PFSK-1 (cell line): ENCODE data around the gene TPP2.

ENCODE experiments used
- FOXP2 ChIP-seq: optimal IDR thresholded peaks from 2 replicates; pipeline ENCODE3; 2011; ENCODE audit warnings: borderline replicate concordance, control low read depth, inconsistent platforms; ENCODE audit not compliant: insufficient read depth; ENCODE audit errors: extremely low read length, extremely low read depth
- TAF1 ChIP-seq: IDR thresholded peaks from 2 replicates; pipeline ENCODE4 v1.6.1; 2012; ENCODE audit warnings: low read length, control low read depth, borderline replicate concordance; ENCODE audit not compliant: insufficient read depth
- TF ChIP-seq, protein P1 (sequence below), 2 experiments: IDR thresholded peaks; 2 replicates each; pipeline versions ENCODE4 v1.6.1 to v1.8.0; 2011 to 2012; ENCODE audit warnings: low read depth in 2 of 2, low read length in 2 of 2, control low read depth in 1 of 2, inconsistent platforms in 1 of 2, mild to moderate bottlenecking in 1 of 2, moderate library complexity in 1 of 2; ENCODE audit not compliant: insufficient read depth in 1 of 2

DNA sequence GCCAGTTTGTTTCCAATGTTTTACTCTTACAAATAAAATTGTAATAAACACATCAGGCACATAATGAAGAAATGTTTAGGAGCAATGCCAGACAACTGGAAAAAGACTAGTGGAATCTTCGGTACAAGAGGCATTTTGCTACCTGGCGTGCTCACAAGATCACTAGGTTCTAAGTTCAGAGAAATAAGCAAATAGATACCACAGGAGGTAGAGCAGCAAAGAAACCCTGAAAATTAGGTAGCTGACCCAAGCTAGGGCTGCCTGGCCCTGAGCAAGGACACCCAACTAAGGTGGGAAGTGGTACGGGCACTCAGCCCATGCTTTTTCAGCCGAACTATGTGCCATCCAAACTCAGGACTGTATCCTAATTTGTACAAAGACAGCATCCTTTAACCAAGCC lies 32.2 kb upstream of the TPP2 start:
- TF ChIP-seq, protein P1, sequence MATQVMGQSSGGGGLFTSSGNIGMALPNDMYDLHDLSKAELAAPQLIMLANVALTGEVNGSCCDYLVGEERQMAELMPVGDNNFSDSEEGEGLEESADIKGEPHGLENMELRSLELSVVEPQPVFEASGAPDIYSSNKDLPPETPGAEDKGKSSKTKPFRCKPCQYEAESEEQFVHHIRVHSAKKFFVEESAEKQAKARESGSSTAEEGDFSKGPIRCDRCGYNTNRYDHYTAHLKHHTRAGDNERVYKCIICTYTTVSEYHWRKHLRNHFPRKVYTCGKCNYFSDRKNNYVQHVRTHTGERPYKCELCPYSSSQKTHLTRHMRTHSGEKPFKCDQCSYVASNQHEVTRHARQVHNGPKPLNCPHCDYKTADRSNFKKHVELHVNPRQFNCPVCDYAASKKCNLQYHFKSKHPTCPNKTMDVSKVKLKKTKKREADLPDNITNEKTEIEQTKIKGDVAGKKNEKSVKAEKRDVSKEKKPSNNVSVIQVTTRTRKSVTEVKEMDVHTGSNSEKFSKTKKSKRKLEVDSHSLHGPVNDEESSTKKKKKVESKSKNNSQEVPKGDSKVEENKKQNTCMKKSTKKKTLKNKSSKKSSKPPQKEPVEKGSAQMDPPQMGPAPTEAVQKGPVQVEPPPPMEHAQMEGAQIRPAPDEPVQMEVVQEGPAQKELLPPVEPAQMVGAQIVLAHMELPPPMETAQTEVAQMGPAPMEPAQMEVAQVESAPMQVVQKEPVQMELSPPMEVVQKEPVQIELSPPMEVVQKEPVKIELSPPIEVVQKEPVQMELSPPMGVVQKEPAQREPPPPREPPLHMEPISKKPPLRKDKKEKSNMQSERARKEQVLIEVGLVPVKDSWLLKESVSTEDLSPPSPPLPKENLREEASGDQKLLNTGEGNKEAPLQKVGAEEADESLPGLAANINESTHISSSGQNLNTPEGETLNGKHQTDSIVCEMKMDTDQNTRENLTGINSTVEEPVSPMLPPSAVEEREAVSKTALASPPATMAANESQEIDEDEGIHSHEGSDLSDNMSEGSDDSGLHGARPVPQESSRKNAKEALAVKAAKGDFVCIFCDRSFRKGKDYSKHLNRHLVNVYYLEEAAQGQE (IDR thresholded peaks at IDR 0.05; ENCODE audit: insufficient read depth in 1 of 2, low read depth in 2 of 2, low read length in 2 of 2) = no peak
- TF ChIP-seq TAF1 (no peak), FOXP2 (no peak)
